Embryonic facial prominence (tissue), 1 donor: ENCODE results near the gene MYRF.
A peak's percentile ranks its signal among the peaks of the same experiment; 100 is the strongest.

Source experiments
- DNase-seq: peaks from one replicate; pipeline ENCODE4 v3.0.0-alpha.2; 2016; ENCODE audit errors: extremely low spot score

Gene MYRF

DNA sequence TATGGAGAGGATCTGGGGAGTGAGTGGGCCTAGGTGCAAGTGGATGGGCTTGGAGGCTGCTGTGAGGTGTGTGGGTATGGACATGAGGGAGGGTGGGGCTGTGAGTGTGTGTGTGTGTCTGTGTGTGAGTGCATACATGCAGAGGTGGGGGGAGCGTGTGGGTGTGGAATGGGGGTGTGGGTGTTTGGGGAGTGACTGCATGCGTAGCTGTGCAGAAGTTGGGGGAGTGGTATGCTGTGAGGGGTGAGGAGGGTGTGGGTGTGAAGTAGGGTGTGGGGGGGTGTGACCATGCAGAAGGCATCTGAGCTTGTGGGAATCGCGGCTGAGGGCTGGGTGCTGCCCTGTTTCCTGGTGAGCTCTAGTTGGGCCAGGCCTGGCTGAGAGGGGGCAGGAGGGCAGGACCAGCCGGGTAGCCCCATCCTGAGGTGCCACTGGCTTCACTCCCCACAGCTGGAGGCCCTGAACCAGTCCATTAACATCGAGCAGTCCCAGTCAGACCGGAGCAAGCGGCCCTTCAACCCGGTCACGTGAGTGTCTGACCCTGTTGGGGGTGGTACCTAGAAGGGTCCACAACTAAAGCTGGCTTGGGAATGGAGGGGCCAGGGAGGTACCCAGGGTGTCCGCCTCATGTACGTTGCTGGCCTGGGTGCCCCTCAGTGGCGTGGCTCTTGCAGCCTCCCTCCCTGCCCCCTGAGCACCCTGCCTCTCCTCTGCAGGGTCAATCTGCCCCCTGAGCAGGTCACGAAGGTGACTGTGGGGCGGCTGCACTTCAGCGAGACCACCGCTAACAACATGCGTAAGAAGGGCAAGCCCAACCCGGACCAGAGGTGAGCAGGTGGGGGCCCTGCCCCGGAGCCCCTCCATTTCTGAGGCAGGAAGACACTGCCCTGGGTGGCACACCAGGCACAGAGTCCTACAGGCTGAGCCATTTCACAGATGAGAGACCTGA is 23.4 kb downstream of the MYRF start:
- no peak for DNase-seq

DNA sequence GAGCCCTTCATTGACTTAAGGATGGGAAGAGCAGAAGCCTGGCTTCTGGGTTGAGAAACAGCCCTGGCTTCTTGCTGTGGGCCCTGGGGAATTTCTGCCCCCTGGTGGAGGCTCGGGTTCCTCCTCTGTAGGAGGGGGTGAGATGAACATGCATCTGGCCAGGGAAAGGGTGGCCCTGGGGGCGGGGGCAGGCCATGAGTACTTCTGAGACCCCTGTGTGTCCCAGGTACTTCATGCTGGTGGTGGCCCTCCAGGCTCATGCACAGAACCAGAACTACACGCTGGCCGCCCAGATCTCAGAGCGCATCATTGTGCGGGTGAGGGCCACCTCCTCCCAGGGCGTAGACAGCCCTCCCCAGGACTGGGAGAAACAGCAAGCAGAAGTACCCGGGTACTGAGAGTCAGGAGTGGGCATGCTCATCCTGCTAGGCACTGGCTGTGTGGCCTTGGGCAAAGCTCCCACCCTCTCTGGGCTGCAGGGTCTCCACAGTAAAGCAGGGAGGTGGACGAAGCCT is 24.2 kb downstream of the MYRF start:
- DNase-seq = no peak

DNA sequence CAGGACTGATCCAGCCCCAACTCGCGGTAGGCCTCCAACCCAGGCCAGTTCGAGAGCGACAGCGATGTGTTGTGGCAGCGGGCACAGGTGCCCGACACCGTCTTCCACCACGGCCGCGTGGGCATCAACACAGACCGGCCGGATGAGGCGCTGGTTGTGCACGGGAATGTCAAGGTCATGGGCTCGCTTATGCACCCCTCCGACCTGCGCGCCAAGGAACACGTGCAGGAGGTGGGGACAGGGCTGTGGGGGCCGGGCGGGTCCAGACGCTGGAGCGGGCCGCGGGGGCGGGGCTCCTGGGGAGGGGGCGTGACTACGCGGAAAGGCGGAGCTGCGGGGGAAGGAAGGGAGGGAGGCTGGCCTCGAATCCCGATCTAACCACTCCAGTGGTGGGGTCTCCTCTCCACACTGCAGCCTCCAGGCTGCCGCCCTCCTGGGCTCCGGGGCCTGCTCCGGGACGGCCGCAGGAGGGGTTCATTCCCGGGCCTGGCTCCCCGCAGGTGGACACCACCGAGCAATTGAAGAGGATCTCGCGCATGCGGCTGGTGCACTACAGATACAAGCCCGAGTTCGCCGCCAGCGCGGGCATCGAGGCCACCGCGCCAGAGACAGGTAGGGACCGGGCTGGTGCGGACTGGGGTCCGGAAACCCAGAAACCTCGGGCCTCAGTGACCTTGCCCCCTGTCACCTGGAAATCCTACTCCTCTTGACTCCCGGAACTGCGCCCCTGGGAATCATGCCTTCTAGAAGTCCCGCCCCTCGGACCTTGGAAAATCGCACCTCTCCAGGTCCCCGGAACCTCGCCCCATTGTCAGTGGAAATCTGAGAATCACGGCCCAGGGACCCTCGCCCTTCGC is 25.0 kb downstream of the MYRF start:
- no peak for DNase-seq

DNA sequence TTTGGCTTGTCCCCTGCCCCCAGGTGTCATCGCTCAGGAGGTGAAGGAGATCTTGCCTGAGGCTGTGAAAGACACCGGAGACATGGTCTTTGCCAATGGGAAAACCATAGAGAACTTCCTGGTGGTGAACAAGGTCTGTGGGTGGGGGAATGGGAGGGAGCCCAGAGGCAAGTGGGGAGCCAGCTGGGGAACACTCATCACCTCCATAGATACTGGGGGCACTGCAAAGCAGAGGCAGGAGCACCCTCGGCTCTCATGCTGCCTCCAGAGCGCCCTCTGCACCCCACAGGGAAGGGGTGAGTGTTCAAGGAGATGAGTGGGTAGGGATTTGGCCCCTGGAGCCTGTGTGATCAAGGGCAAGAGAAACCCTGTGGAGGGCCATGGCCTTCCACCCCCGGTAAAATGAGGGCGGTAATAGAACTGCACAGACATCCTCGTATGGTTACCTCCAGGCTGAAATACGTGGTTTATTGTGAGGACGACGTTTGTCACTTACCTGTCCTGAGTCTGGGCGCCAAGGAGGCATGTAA is 26.0 kb downstream of the MYRF start:
- DNase-seq = no peak

DNA sequence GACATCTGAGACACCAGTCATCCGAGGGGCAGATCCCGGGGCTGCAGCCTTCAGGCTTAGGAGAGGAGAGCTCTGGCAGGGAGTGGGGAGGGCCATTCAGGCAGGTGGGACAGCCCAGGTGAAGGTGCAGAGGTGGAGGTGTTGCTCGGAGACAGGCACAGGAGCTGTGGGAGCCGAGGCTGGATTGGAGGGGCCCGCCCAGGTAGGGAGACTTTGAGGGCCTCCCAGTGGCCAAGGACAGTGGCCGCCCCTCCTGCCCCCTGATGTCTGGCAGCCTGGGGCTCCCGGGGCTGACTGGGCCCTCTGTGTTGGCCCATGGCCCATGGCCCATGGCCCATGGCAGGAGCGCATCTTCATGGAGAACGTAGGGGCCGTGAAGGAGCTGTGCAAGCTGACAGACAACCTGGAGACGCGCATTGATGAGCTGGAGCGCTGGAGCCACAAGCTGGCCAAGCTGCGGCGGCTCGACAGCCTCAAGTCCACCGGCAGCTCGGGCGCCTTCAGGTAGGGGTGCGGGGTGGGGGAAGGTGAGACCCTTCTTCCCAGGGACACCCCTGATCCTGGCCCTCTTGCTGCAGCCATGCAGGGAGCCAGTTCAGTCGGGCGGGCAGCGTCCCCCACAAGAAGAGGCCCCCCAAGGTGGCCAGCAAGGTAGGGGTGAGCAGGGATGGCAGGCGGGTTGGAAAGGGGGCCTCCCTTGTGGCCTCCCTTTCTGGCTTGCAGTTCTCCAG is 26.6 kb downstream of the MYRF start:
- DNase-seq = no peak

DNA sequence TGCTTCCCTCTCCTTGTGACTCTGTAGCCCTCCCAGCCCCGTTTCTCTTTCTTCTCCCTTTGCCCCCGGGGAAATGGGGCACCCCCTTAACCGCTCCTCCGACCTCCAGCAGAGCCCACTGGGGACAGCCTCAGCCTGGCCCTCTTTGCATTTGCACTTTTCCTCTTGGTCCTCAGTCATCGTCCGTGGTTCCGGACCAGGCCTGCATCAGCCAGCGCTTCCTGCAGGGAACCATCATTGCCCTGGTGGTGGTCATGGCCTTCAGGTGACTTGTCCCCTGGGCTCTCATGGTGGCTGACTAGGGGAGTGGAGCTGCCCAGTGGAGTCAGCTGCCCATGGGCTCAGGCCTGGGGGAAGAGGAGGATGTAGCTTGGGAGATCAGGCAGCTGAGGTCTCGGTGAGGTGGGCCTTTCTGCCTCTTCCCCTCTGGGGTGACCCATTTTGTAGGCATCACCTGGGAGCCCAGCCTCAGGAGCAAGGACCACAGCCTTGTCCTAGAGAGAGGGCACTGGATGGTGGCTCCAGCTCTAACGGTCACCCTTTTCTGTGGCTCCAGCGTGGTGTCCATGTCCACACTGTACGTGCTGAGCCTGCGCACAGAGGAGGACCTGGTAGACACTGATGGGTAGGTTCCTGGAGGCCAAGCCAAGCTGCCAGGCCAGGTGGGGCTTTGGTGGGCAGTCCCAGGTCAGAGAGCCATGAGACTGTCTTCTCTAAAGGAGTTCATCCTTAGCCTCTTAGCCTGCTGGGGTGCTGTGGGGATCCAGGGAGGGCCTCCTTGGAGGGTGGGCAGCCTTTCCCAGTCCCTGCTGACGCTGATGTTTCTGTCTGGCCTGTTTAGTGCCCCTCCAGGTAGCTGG is 27.5 kb downstream of the MYRF start:
- no peak for DNase-seq

DNA sequence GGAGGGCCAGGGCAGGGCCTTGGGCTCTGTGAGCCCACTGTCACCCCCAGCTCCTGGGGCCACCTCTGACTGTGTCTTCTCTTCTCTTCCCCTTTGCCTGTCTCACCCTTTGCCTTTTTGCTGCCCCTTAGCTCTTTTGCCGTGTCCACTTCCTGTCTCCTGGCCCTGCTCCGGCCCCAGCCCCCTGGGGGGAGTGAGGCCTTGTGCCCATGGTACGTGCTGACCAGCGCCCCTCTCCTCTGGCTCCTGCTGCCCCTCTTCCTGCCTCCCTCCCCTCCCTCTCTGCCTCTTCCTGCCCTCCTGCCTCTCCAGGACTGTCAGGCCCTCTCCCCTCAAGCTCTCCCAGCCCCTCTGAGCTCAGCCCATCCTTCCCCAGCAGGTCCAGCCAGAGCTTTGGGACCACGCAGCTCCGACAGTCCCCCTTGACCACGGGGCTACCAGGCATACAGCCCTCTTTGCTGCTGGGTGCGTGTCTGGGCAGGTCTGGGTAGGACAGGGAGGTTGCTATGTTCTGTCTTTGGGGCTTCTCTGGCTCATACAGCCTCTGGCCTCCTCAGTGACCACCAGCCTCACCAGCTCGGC is 28.2 kb downstream of the MYRF start:
- no peak for DNase-seq

DNA sequence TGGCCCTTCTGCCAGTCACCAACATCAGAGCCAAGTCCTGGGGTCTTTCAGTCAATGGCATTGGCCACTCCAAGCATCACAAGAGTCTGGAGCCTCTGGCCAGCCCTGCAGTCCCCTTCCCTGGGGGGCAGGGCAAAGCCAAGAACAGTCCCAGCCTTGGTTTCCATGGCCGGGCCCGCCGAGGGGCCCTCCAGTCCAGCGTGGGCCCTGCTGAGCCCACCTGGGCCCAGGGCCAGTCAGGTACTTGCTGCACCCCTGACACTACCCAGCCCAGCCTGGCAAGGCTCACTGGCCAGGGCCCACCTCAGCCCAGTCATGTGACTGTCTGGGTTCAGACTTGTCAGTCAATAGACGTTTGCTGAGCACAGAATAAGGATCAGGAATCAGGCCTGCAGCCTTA is 29.1 kb downstream of the MYRF start:
- no peak for DNase-seq

DNA sequence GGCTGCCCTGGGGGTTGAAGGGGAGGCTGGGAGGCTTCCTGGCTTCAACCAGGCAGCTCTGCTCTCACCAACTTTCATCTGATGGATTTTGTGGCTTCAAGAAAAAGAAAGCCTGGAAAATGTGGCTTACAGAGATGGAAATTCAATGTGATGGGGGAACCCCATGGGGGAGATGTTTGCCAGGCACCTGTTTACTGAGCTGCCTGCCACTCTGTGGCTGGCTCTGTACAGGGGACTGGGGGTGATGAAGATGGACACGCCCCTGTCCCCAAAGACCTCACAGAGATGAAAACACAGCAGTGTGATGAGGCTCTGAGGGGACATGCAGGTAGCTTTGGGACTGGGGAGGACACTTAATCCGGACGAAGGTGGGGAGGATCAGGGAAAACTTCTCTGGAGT is 29.9 kb downstream of the MYRF start:
- DNase-seq = no peak

DNA sequence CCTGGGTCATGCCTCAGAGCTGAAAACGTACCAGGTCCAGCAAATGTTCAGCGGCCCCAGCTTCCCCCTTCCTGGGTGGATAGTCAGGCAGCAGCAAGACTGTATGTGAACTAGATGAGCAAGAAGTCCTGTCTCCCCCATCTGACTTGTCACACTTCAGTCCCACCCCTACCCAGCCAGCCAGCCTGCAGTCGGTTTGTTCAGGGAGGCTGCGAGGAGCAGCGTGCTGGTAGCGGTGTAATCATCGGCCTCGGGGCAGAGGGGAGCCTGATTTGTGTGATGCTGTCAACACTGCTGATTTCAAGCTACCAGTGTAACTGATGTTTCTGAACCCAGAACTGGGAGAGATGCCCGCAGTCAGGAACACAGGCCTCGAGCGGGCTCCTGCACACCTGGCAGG is 30.4 kb downstream of the MYRF start:
- no peak for DNase-seq

DNA sequence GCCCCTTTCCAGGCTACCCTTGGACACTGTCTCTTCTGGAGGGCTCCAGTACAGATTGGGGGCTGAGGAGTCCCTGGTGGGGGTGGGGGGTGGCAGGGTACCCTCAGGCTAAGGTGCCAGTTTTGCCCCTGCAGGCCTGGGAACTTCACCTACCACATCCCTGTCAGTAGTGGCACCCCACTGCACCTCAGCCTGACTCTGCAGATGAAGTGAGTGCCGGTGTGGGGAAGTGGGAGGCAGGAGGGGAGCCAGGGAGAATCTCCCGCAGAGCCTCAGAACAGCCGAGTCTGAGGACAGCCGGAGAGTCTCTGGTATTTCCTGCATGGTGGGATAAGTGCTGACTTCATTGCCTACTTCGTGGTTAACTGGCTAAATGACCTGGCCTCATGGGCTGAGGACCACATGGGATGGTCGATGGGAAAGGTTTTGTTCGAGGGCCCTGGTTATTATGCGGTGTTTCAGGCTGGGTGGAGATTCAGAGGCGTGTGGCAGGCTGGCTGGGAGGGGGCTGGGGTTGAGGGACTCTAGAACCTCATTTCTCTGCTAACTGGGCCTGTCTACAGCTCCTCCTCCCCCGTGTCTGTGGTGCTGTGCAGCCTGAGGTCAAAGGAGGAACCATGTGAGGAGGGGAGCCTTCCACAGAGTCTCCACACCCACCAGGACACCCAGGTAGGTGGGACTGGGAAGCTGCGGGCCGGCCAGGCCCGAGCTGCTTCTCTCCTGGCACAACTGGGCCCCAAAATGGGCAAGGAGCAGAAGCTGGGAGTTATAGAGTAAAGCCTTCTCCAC is 31.5 kb downstream of the MYRF start:
- no peak for DNase-seq

DNA sequence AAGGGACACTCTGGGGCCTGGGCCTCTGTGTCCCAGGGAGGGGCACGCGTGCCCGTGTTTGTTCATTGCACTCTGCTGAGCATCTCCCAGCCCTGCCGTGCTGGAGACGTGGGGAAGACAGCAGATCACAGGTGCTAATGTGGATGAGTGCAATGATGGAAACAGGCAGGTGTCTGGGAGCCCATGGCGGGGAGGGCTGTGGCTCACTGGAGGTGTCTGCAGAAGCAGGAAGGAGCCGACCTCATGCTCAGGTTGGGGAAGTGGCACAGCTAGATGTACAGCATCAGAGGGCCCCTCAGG is 32.0 kb downstream of the MYRF start:
- no peak for DNase-seq

DNA sequence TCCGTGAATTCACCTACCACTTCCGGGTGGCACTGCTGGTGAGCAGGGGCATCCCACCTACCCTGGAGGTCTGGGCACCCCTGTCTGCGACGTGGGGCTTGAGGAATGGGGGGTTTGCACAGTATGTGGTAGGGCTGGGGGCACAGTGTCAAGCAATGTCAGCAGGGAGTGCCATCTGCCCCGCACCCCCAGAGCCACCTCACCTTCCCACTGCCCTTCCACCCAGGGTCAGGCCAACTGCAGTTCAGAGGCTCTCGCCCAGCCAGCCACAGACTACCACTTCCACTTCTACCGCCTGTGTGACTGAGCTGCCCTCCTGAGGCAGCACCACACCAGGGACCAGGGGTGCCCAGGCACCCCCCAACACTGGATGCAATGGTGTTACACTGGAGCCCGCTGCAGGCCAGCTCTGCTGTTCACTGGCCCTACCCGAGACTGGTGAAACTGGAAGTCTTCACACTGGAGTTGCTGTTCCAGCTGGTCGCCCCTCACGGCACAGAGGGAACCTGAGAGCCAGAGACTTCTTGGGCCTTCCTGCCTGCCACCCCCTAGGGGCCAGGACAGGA is 33.5 kb downstream of the MYRF start:
- no peak for DNase-seq

DNA sequence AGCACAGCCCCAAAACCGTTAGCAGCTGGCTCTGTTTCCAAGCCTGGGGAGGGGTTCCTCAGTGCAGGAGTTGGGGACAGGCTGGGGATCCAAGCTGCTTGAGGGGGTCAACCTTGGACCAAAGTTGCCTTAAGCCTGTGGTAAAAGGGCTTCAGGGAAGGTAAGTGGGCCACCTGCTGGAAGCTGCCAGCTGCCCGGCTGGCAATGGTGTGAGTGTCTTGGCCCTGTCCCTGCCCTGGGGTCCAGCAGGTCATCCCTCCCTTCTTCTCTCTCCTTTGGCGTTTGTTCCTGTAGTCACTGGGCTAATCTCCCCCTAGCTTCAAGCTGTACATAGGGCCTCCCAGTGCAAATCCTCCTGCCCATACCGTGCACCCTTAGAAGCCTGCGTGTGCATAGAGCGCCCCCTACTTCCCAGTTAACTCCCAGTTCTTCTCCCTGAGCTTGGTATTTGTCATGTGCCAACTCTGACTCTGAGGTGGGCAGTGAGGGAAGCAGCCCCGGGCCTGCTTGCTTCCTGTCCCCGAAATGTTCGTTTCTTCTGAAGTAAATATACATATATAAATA is 35.6 kb downstream of the MYRF start:
- DNase-seq = no peak

DNA sequence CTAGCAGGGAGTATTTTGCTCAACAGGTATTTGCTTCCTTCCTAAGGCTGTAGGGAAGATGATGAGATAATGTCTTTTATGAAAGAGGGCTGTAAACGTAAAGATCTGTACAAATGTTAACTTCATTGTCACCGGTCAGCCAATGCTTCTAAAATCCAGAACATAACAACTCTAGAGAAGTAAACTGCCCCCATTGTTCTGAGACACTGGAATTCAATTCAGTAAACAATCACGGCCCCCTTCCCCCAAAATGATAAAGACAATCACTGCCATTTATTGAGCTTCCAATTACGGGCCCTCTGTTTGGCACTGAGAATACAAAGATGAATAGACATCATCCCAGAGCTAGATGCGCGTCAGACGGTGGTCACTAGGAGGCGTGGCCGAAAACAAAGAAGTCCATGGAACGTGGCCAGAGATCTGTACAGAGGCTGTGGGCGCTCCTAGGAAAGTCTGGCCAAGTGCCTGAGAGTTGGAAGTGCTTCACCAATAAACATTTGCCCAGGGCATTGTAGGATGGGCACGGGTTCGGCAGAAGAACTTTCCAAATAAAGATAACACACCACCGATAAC is 39.4 kb downstream of the MYRF start:
- DNase-seq = peak; percentile 85

DNA sequence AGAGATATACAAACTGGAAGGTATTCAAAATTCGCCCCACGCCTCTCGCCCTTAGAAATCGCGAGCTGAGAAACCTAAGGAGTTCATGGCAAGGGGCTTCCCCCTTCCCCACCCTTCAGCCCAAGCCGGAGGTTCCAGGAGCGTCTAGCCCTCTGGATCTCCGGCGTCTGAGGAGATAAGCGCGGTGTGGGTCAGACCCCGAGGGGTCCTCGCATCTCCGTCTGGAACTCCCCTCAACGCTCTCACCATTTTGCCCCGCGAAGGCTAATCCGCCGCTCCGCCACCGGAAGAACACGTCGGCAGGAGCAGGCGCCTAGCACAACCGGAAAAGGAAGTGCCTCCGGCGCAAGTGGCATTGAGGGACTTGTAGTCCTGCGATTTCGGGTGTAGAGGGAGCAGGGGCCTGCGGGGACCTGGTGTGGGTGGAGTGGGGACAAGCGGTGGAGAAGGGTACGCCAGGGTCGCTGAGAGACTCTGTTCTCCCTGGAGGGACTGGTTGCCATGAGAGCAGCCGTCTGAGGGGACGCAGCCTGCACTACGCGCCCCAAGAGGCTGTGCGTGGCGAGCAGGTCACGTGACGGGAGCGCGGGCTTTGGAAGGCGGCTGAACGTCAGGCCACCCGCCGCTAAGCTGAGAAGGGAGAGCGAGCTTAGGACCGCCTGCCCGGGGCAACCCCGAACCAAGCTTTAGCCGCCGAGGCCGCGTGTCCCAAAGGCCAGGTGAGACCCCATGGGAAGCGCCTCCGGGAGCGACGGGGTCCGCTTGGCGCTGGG is 40.1 kb downstream of the MYRF start, which contains the start of the genes FEN1 and TMEM258:
Gene FEN1 (plus strand): TSS at position 602 of the 773 bp plus-strand sequence. CDS start 2,451 bp downstream, outside the sequence.
Gene TMEM258 (minus strand): TSS at position 290 of the 773 bp plus-strand sequence. CDS start 41 bp downstream, at position 249.
- DNase-seq = peak; percentile 84

DNA sequence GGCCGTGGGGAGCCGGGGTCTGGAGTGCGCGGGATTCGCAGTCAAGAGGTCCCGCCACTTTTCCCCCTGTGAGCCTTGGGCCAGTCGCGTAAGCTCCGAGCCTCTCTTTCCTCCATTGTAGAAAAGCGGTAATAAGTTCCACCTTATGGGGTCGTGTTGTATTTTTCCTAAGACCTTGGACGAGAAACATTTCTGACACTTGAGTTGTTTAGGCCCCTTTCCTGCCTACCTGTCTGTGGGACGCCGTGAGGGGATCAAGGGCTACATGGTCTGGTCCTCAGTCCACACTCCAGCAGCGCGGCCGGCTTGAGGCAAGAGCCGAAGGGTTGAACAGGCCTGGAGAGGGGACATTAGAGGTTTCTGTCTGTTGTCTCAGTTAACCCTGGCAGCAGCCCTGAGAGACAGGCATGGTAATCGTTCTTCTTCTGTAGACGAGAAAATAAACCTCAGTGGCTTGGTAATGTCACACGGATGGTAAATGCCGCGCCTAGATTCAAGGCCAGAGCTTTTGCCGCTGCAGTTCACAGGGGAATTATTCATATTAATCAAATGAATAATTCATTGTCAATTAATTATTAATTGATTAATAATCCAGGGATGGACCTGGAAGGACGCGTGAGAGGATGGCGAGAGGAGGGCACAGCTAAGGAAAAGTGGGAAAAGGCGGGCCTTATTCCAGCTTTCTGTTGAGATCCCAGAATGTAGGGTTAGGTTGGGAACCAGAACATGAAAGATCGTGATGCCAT is 40.8 kb downstream of the MYRF start:
- no peak for DNase-seq
